CD4-positive, alpha-beta memory T cell (primary cell): Measurements from ENCODE around the gene PTGDR2. TPM values are rescaled to one million over a fixed set of nuclear protein-coding genes. Genes with fewer than 3 reads are reported as not detected.
A peak's percentile ranks its signal among the peaks of the same experiment; 100 is the strongest.

Source experiments
- CTCF ChIA-PET: fragments of 350-600 bp; sonication (Branson Sonifier 250); formaldehyde crosslinking; loops from one replicate; lab custom pipeline; 2021; ENCODE audit warnings: inconsistent platforms; ENCODE audit not compliant: partially characterized antibody; lab: Charles Lee
- POLR2A ChIA-PET: fragments of 350-600 bp; sonication (Branson Sonifier 250); formaldehyde crosslinking; loops from one replicate; lab custom pipeline; 2021; ENCODE audit not compliant: partially characterized antibody; lab: Charles Lee
- DNase-seq, 5 donors: peaks; one replicate each; pipeline versions ENCODE4 v3.0.0 to v3.0.0-alpha.2; 2020 to 2022; ENCODE audit warnings: mixed read lengths in 1 of 5
- H3K27ac ChIP-seq: one replicate; pipeline ENCODE4 v1.7.0; 2013; ENCODE audit warnings: low read depth, low read length
- H3K27me3 ChIP-seq: 2 replicates; pipeline ENCODE4 v1.7.0; 2013; ENCODE audit warnings: mild to moderate bottlenecking, low read length, moderate library complexity; ENCODE audit not compliant: insufficient read depth
- H3K36me3 ChIP-seq: 2 replicates; pipeline ENCODE4 v1.7.0; 2013; ENCODE audit warnings: mild to moderate bottlenecking, low read length, moderate library complexity; ENCODE audit not compliant: insufficient read depth
- H3K4me1 ChIP-seq: 2 replicates; pipeline ENCODE4 v1.7.0; 2013; ENCODE audit warnings: mild to moderate bottlenecking, low read length, moderate library complexity; ENCODE audit not compliant: insufficient read depth
- H3K4me3 ChIP-seq, 2 donors: one replicate each; pipeline ENCODE4 v1.7.0; 2013; ENCODE audit warnings: low read length in 2 of 2, mild to moderate bottlenecking in 1 of 2
- H3K9me3 ChIP-seq, 2 donors: one replicate each; pipeline ENCODE4 v1.7.0; 2013; ENCODE audit warnings: low read length in 2 of 2, control low read depth in 1 of 2; ENCODE audit not compliant: control insufficient read depth in 1 of 2
- H3K27ac Mint-ChIP-seq, 7 donors: one replicate each; pipeline ENCODE4 v1.8.0; 2020 to 2021; ENCODE audit warnings: mixed read lengths in 7 of 7, mild to moderate bottlenecking in 6 of 7, inconsistent platforms in 3 of 7, moderate library complexity in 3 of 7
- H3K27me3 Mint-ChIP-seq, 2 donors: one replicate each; pipeline ENCODE4 v1.8.0; 2020 to 2021; ENCODE audit warnings: mixed read lengths in 2 of 2
- H3K36me3 Mint-ChIP-seq, 2 donors: one replicate each; pipeline ENCODE4 v1.8.0; 2020 to 2021; ENCODE audit warnings: mixed read lengths in 2 of 2, inconsistent platforms in 1 of 2, mild to moderate bottlenecking in 1 of 2
- H3K4me1 Mint-ChIP-seq, 4 donors: one replicate each; pipeline ENCODE4 v1.8.0; 2020 to 2021; ENCODE audit warnings: mixed read lengths in 4 of 4, mild to moderate bottlenecking in 1 of 4
- H3K4me3 Mint-ChIP-seq, 8 donors: one replicate each; pipeline ENCODE4 v1.8.0; 2020 to 2021; ENCODE audit warnings: mixed read lengths in 8 of 8, mild to moderate bottlenecking in 7 of 8, moderate library complexity in 6 of 8, inconsistent platforms in 3 of 8
- H3K9me3 Mint-ChIP-seq, 8 donors: one replicate each; pipeline ENCODE4 v1.8.0; 2020 to 2021; ENCODE audit warnings: mixed read lengths in 8 of 8, mild to moderate bottlenecking in 5 of 8, inconsistent platforms in 3 of 8, moderate library complexity in 1 of 8
- intact Hi-C: fragments of 100-400 bp; cut with micrococcal nuclease; formaldehyde crosslinking; loops from one replicate; pipeline ENCODE4 v1.15.1; 2023
- polyA plus RNA-seq, 2 donors: library from polyadenylated mRNA; unstranded; fragments of 300-500 nt; fragmentation: Illumina TruSeq; gene quantifications; one replicate each; pipeline ENCODE4 v1.2.3, GENCODE V29; 2021
- total RNA-seq, 2 experiments: library from RNA; stranded (reverse); gene quantifications; one replicate each; pipeline ENCODE4 v1.2.3, GENCODE V29; 2021

The PTGDR2 gene
- total and polyA plus RNA-seq, 4 experiments from 2014 or later: 1.9 to 3.6 (median 3.5) TPM

DNA sequence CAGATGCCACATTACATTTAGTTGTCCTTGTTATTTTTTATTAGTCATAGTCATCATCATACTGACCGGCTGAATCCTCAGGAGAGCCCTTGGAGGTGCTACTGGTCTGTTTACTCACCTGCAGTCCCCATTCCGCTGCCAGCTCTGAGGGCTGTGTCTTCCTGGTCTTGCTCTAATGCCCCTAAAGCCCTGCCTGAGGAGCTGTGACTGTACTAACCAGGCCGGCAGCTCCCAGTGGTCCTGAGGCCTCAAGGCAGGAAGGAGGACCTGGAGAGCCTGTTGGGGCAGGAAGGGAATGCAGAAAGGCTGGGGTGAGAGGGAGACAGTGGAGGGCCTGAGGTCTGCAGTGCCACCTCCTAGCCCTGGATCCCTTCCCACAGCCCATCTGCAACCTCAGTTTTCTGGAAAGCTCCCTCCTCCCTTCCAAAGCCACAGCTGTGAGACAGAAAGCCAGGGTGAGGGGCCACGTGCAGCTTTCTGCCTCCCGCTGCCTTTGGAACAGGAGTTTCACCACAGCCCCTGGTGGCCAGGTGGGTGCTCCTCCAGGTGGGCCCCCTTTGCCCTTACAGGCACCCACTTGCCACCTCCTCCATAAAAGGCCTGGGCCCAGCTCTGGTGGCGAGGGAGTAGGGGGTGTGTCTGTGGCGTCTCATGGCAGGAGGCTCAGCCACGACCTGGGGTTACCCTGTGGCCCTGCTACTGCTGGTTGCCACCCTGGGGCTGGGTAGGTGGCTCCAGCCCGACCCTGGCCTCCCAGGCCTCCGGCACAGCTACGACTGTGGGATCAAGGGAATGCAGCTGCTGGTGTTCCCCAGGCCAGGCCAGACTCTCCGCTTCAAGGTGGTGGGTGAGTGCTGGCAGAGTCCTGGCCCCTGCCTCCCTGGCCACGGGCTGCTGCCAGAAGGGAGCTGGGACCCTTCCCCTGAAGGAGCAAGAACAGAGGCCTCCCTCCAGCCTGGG lies 11.4 kb upstream of the PTGDR2 start, which contains the start of gene ZP1:
TSS of gene ZP1 (plus strand) at position 632 of the 960 bp plus-strand sequence. CDS start at position 652, 20 bp downstream.
- Mint-ChIP-seq H3K9me3 (peaks cover 0 to 2% (median 0%) of the 10 kb centered on the region in 8 donors), H3K4me3 (no peak within 1 kb of the TSS), H3K27me3 (peaks cover 3% of the 10 kb centered on the region in 2 donors), H3K36me3 (no peaks in the 10 kb centered on the region), H3K4me1 (peaks cover 0 to 12% (median under 1%) of the 10 kb centered on the region in 4 donors), H3K27ac (peak within 1 kb of the TSS in 1 of 7 donors; percentile 64)
- no peaks in the 10 kb centered on the region for H3K36me3 ChIP-seq
- no peaks in the 10 kb centered on the region for H3K27me3 ChIP-seq
- intact Hi-C loops: no loop called here
- DNase-seq: no peak
- peaks cover 7% of the 10 kb centered on the region for H3K4me1 ChIP-seq
- H3K9me3 ChIP-seq: no peaks in the 10 kb centered on the region
- CTCF ChIA-PET: interaction anchor here (1.4 kb wide), 1 partner anchor 16 kb away, joined by 4 read pairs; no protein-coding TSS in a partner anchor
- POLR2A ChIA-PET: interaction anchor here (0.6 kb wide), 1 partner anchor 892 kb away, joined by 3 read pairs; no protein-coding TSS in a partner anchor
- H3K4me3 ChIP-seq: no peak within 1 kb of the TSS
- H3K27ac ChIP-seq: no peak within 1 kb of the TSS

DNA sequence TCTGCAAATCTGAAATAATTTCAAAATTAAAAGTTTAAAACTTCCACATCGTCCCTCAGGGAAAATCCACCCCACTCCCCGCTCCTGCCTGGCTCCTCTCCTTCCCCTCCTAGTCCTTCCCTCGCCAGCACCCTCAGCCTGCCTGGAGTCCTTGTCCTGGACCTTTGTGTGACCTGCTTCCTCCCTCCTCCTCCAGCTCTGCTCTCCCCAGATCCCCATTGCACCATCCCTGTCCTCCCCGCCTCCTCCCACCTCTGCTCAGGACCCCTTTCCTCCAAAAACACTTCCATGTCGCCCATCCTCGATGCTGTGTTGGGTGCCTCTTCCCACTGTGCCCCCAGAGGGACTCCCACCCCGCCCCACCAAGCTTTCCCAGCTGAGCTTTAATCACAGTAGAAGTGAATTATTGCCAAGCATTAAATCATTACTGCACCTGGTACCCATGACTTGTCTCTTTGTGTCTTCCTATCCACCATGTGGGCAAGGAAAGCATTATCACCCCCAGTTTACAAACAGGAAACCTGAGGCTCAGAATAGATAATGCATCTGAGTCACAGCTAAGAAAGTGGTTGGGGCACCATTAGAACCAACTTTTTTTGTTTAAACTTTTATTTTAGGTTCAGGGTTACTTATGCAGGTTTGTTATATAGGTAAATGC lies 9.2 kb upstream of the PTGDR2 start:
- DNase-seq: no peak
- Histone ChIP-seq H3K27ac (no peak overlapping the region), H3K9me3 (no peaks in the 10 kb centered on the region), H3K4me3 (no peak overlapping the region), H3K27me3 (no peaks in the 10 kb centered on the region), H3K4me1 (no peaks in the 10 kb centered on the region), H3K36me3 (no peaks in the 10 kb centered on the region)
- peaks cover 3% of the 10 kb centered on the region in 2 donors for H3K27me3 Mint-ChIP-seq
- H3K36me3 Mint-ChIP-seq: no peaks in the 10 kb centered on the region
- ChIA-PET POLR2A (interaction anchor here (1.4 kb wide), 1 partner anchor 22 kb away, joined by 3 read pairs; no protein-coding TSS in a partner anchor), CTCF (interaction anchor here (1.2 kb wide), 2 partner anchors 9 to 33 kb away, joined by 4 to 5 read pairs; partner anchors contain the start of gene PTGDR2)
- peaks cover 0 to 2% (median 0%) of the 10 kb centered on the region in 8 donors for H3K9me3 Mint-ChIP-seq
- peak overlapping the region in 1 of 8 donors; percentile 49 for H3K4me3 Mint-ChIP-seq
- H3K27ac Mint-ChIP-seq: peak overlapping the region in 2 of 7 donors; percentile 47 to 58
- intact Hi-C loops: no loop called here
- H3K4me1 Mint-ChIP-seq: no peaks in the 10 kb centered on the region

DNA sequence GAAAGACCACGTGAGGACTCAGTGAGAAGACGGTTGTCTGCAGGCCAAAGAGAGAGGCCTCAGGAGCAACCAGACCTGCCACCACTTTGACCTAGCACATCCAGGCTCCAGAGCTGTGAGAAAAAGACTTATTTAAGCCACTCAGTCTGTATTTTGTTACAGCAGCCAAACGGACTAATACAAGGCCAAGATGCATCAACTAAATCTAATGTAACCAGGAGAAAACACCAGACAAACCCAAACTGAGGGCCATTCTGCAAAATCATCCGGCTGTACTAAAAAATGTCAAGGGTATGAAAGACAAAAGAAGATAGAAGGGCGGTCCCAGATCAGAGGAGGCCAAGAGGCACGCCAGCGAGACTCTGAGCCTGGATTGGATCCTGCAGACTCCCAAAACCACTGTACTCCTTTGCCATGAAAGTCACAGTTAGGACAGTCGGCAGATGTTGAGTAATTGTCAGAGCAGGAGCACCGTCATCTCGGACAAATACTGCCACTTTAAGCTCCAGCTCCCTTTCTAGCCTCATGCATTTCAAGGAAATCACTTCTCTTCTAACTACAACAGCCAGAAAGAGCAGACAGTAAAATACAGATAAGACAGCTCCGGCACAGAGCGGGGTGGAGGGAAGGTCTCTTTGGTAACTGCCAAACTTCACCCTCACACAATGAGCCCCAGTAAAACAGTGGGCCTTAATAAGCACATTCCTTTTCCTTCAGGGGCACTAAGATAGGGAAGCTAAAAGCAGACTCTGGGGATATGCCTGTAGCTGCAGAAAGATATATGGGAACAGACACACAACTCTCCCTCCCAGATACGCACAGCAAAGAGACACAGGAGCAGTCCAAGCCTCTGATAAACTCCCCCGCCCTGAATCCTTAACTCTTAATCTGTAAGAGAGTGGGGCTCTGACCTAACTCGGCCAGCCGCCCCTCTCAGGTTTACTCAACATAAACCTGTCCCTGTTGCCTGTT lies 8.1 kb upstream of the PTGDR2 start:
- Histone ChIP-seq H3K4me1 (peaks cover 4% of the 10 kb centered on the region), H3K4me3 (no peak overlapping the region), H3K27ac (no peak overlapping the region), H3K27me3 (no peaks in the 10 kb centered on the region), H3K36me3 (no peaks in the 10 kb centered on the region), H3K9me3 (no peaks in the 10 kb centered on the region)
- H3K36me3 Mint-ChIP-seq: no peaks in the 10 kb centered on the region
- peak overlapping the region in 1 of 7 donors; percentile 65 for H3K27ac Mint-ChIP-seq
- peak overlapping the region in 2 of 8 donors; percentile 17 to 49 for H3K4me3 Mint-ChIP-seq
- peaks cover 3 to 6% (median 5%) of the 10 kb centered on the region in 4 donors for H3K4me1 Mint-ChIP-seq
- intact Hi-C loops: no loop called here
- ChIA-PET CTCF (interaction anchor here (1.2 kb wide), 1 partner anchor 8 kb away, joined by 5 read pairs; the partner anchor contains the start of gene PTGDR2), POLR2A (interaction anchor here (1.4 kb wide), 1 partner anchor 23 kb away, joined by 3 read pairs; no protein-coding TSS in a partner anchor)
- H3K9me3 Mint-ChIP-seq: no peaks in the 10 kb centered on the region
- DNase-seq: no peak
- H3K27me3 Mint-ChIP-seq: peaks cover 0 to 2% of the 10 kb centered on the region in 2 donors

DNA sequence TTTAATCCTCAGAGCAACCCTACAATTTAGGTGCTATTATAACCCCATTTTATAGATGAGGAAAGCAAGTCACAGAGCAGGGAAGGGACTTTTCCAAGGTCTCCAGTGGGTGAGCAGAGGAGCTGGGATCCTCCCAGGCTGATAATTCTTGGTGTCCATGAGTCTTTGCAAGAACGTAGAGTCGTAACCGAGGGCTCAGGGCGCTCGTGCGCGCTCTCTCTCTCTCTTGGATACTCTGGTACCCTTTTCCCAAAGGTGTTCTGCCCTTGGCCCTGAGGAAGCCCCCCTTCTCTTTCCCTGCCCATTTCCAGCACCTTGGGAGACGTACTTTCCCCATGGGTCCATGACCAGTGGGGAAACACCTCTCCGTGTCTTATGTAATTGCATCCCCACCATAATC lies 6.4 kb upstream of the PTGDR2 start:
- Histone ChIP-seq H3K36me3 (no peaks in the 10 kb centered on the region), H3K27me3 (no peaks in the 10 kb centered on the region), H3K4me3 (no peak overlapping the region), H3K4me1 (peaks cover 13% of the 10 kb centered on the region), H3K27ac (no peak overlapping the region), H3K9me3 (no peaks in the 10 kb centered on the region)
- DNase-seq: no peak
- Mint-ChIP-seq H3K4me3 (no peak overlapping the region), H3K27me3 (no peaks in the 10 kb centered on the region), H3K4me1 (peaks cover 8 to 21% (median 13%) of the 10 kb centered on the region in 4 donors), H3K36me3 (no peaks in the 10 kb centered on the region), H3K27ac (peak overlapping the region in 1 of 7 donors; percentile 43), H3K9me3 (no peaks in the 10 kb centered on the region)
- CTCF ChIA-PET: no interaction called here
- intact Hi-C loops: no loop called here
- POLR2A ChIA-PET: no interaction called here

DNA sequence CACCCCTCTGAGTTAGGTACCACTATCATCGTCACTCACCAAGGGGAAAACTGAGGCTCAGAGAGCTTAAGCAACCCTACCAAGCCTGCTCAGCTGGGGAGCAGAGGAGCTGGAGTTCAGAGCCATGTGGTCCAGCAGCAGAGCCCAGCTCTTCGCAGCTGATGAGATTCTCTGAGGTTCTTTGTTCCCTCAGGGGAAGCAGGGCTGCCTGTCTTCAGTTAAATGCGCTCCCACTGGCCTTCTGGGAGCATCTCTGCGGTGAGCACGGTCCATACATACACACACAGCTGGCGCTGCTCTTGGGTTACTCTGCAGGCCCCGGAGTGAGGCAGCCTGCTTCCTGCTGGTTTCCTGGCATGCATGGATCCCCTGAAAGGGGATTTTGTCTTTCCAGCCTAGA lies 5.2 kb upstream of the PTGDR2 start:
- Histone ChIP-seq H3K36me3 (no peaks in the 10 kb centered on the region), H3K9me3 (no peaks in the 10 kb centered on the region), H3K27me3 (no peaks in the 10 kb centered on the region), H3K4me1 (peaks cover 13% of the 10 kb centered on the region), H3K4me3 (no peak overlapping the region), H3K27ac (no peak overlapping the region)
- intact Hi-C loops: no loop called here
- H3K9me3 Mint-ChIP-seq: no peaks in the 10 kb centered on the region
- no peaks in the 10 kb centered on the region for H3K27me3 Mint-ChIP-seq
- ChIA-PET POLR2A (no interaction called here), CTCF (interaction anchor here (0.6 to 2.5 kb wide), 4 partner anchors 11 to 38 kb away, joined by 3 to 10 read pairs (median 4); no protein-coding TSS in a partner anchor)
- peaks cover 8 to 21% (median 14%) of the 10 kb centered on the region in 4 donors for H3K4me1 Mint-ChIP-seq
- peak overlapping the region in 1 of 7 donors; percentile 37 for H3K27ac Mint-ChIP-seq
- no peak for DNase-seq
- H3K36me3 Mint-ChIP-seq: no peaks in the 10 kb centered on the region
- H3K4me3 Mint-ChIP-seq: no peak overlapping the region

DNA sequence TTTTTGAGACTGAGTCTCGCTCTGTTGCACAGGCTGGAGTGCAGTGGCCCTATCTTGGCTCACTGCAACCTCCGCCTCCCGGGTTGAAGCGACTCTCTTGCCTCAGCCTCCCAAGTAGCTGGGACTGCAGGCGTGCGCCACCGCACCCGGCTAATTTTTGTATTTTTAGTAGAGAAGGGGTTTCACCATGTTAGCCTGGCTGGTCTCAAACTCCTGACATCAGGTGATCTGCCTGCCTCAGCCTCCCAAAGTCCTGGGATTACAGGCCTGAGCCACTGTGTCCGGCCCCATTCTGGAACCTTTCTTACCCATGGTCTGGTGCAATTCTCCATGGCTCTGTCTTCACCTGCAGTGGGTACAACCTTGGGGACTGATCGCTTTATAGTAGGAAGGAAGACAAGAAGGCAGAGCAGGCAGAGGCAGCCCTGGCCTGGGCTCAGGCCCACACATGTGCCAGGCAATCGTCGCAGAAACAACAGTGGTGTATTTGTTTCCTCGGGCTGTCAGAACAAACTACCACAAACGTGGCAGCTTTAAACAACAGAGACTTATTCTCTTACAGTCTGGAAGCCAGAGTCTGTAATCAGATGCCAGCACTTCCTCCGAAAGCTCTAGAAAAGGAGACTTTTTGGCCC lies 4.0 kb upstream of the PTGDR2 start:
- DNase-seq: no peak
- CTCF ChIA-PET: interaction anchor here (2.5 kb wide), 1 partner anchor 39 kb away, joined by 10 read pairs; no protein-coding TSS in a partner anchor
- no peak overlapping the region for H3K4me3 ChIP-seq
- H3K9me3 ChIP-seq: no peaks in the 10 kb centered on the region
- POLR2A ChIA-PET: no interaction called here
- Mint-ChIP-seq H3K4me1 (peaks cover 8 to 21% (median 16%) of the 10 kb centered on the region in 4 donors), H3K27ac (peak overlapping the region in 1 of 7 donors; percentile 37), H3K4me3 (no peak overlapping the region), H3K27me3 (no peaks in the 10 kb centered on the region), H3K36me3 (no peaks in the 10 kb centered on the region), H3K9me3 (no peaks in the 10 kb centered on the region)
- peaks cover 13% of the 10 kb centered on the region for H3K4me1 ChIP-seq
- no peaks in the 10 kb centered on the region for H3K36me3 ChIP-seq
- H3K27me3 ChIP-seq: no peaks in the 10 kb centered on the region
- no peak overlapping the region for H3K27ac ChIP-seq
- intact Hi-C loops: no loop called here
